Mesenteric fat pad (tissue), 1 donor: Measurements from ENCODE around the gene CYB5R3. TPM values are rescaled to one million over a fixed set of nuclear protein-coding genes. Genes with fewer than 3 reads are reported as not detected.
"Not testable (repeated sequence)": the region's sequence is repeated elsewhere in the genome, so short reads cannot be mapped to it uniquely, and the experiment has no call there.

Experiments used
- DNase-seq: peaks from one replicate; pipeline ENCODE4 v3.0.0-alpha.2; 2020; ENCODE audit warnings: low spot score
- total RNA-seq: library from RNA; stranded (reverse); fragmentation: NEBNext Ultra II Directional; extraction: Animal tissue kit (Norgen Biotek cat#: 25700); gene quantifications from one replicate; pipeline ENCODE4 v1.2.1, GENCODE V29; 2021
- donor health status: DM: yes; HTN: yes; CAD: no.

Gene CYB5R3
- total RNA-seq, 1 donor from 2014 or later: 490 TPM

GRCh38 chr22:42626431-42626830, 22.8 kb downstream of the CYB5R3 start:
- DNase-seq: no peak

GRCh38 chr22:42625416-42625815, 23.8 kb downstream of the CYB5R3 start:
- DNase-seq: no peak

DNA sequence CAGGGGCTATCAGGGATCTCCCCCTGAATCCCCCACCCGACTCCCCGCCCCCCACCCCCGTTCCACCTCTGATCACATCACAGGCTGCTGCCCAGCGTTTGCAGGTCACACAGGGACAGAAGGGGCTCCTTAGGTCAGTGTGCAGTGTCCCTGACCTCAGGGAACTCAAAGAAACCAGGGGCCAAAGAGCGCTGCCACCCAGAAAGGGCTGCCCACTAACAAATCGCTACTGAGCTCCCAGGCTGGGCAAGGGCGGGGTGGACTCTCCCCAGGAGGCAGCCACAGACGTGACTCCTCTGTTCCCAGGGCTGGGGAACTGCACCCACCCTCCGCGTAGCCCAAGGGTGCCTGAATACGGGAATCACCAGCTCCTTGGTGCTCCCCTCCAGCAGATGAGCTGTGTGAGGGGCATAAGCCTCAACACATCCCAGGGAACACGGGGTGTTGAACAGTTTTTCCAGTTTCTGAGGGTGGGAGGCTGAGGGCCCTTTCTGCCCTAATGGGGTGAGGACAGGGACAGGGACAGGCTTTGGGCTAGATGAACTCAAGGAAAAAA, 24.6 kb downstream of the CYB5R3 start:
- DNase-seq: no peak

- DNase-seq: no peak
These were observed 25.3 kb downstream of the CYB5R3 start for GRCh38 chr22:42623756-42624441.

DNA sequence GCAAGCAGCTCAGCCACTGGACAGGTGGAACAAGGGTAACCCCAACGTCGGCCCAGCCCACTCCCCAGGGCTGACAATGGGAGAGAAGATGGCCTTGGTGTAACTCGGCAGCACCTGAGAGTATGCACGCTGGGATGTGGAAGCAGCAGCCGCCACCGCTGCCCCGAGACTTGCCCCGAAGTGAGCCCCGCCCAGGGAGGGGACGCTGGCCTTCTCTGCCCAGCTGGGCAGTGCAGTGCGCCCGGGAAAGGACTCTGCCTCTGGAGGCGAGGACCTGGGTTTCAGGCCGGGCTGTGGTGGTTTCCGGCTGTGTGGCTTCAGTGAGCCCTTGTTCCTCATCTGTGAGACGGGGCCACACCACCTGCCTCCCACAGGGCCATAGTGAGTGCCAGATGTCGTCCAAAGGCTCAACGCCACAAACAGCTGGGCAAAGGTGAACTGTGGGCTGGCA, 25.9 kb downstream of the CYB5R3 start:
- no peak for DNase-seq

DNA sequence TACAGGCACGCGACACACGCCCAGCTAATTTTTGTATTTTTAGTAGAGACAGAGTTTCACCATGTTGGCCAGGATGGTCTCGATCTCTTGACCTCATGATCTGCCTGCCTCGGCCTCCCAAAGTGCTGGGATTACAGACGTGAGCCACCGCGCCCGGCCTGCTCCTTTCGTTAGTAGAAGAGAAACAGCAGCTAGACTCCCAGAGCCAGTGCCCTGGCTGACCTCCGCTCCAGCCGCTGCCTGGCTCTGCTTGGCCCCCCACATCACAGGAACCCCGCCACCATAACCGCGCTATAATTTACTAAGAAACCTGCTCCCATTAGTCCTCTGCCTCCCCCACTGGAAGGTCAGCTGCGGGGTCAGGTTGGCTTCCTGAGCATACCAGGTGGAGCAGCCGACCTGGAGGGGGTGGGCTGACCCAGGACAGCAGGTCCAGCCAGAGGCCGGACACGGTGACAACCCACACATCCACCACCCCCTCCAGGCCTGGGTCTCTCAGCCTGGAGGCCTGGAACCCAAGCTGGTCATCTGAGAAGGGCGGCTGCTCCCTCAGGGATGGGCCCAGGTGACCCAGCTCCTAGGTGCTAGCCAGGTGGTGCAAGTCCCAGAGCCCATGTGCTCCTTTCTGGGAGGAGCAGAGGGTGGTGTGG, 27.0 kb downstream of the CYB5R3 start:
- no peak for DNase-seq

DNA sequence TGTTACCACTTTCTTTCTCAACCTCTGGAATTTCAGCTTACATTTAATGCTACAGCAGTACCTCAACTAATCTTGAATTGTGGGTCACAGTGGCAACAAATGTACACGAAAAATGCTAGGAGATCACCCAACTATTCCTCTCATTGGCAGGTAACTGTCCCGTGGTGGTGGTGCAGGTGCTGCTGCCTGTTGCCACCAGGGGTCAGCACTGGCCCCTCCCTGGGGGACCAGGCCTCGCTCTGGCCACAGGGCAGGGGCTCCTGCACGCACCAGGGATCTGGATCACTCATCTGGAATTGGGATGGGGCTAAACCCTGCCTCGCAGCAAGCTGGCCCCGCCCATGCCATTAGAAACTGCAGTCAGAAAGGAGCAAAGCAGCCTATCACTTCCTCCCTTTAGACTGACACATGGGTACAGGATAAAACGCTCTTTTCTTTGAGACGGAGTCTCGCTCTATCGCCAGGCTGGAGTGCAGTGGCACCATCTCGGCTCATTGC, 27.6 kb downstream of the CYB5R3 start:
- no peak for DNase-seq

DNA sequence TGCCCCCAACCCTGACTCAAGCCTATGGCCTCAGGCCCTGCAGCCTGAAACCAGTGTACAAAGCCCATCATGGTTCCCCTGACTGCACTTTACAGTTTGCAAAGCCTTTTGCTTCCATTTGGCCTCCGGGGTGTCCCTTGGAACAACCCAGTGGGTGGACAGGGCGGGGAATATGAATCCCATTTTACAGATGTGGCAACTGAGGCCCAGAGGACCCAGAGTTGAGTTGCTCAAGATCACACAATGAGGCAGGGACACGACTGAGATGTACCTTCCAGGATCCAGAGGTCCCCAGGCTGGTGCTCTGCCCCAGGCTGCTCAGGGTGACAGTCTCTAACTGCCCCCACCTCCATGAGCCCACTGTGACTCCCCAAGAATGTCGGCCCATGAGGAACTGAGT, 29.1 kb downstream of the CYB5R3 start:
- no peak for DNase-seq

DNA sequence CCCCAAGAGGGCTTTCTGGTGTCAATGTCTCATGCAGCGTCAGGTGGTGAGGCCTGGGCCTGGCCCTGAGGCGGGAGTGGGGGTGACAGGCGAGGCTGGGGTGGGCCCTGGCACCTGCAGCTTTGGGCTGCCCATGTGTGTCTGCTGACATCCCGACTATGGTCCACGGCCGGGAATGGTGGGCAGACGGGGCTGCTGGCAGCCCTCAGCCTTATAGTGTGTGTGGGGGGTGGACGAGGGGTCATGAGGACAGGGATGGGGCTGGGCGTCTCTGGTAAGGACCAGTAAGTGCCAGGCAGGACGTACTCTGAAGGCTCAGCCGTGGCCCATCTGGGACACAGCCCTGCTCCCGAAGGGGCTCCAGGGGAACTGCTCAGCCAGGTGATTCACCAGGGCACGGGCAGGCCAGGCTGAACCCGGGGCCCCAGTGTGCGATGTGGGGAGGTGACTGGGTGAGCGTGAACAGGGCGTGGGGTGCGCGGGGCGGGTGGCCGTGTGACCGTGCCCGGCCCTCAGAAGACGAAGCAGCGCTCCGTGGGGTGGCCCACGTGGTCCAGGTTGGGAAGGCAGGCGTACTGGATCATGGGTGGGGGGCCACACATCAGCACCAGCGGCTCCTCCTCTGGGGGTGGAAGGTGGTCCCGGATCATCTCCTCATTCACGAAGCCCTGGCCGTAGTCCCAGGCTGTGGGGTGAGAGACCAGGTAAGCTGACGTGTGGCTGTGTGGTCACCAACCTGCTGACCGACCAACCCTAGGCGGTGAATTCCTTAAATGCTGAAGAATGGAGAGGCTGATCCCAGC, 29.7 kb downstream of the CYB5R3 start:
- DNase-seq: no peak

DNA sequence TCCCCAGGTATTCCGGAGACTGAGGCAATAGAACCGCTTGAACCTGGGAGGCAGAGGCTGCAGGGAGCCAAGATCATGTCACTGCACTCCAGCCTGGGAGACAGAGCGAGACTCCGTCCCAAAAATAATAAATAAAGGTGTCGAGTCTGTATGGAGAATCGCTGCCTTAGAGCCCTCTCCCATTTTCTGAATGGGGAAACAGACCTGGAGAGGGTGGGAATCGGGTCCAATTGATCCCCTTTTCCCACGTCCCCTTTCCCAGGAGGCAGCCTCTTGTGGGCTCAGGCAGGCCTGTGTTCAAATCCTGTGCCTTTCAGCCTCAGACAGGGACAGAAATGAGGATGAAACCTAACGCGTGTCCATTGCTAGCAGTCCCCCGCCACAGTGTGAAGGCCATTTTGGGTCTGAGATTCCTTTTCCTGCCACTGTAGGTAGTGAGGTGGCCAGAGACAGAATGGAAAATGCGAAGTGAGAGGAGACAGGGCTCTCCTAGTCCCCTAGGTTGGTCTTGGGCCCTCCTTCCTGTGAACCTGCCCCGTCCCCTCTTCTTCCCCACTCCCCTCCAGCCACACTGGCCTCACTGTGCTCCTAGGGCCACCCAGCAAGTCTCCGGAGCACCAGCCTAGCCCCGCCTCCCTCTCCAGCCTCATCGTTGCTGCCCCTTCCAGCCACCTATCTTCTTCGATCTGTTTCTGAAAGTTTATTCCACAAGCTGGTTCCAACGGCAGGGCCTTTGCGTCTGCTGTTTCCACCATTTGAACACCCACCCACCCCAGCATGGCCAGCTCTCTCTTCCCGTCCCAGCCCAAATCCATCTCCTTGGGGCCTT, 31.8 kb downstream of the CYB5R3 start:
- DNase-seq: no peak

DNA sequence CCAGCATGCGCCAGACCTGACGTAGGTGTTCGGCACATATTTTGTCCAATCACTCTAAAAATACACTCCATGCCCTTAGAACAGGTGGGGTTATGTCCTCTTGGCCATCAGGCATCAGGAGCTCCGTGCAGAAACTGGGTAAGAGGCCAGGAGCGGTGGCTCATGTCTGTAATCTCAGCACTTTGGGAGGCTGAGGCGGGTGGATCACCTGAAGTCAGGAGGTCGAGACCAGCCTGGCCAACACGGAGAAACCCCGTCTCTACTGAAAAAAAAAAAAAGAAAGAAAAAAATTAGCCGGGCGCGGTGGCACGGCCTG, 33.4 kb downstream of the CYB5R3 start:
- not testable (repeated sequence) for DNase-seq

DNA sequence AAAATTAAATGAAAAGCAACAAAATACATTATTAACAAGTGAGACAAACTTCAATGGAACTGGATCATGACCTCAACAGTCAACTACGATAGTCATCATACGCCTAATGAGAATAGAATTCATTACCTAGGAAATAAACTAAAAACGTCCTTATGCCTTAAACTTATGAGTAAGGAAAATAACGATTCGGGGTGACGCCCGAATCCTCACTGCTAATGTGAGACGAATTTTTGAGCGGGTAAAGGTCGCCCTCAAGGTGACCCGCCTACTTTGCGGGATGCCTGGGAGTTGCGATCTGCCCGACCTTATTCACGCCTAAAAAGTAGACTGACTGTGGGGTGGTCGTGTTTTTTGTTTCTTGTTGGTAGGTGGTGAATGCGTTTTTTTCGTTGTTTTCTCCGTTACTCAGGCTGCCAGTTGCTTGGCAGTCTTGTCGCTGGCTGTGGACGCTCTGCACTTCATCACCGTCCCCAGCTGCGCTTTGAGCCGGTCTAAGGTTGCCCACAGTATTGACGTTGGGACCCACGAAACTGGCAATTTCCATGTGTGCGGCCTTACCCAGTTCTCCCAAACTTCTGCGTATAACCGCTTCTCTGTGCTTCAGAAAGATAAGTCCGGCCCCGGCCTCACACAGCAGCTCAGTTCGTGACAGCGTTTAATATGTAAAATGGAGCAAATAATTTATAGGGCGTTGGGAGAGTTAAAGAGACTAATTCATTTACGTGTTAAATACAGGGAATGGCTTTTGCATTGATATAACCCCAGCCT, 33.9 kb downstream of the CYB5R3 start:
- DNase-seq: peak; percentile 94

GRCh38 chr22:42614312-42615091, 34.7 kb downstream of the CYB5R3 start, which contains the start of gene POLDIP3:
Gene POLDIP3, minus strand, starts transcription at chr22:42614883. Its CDS starts 26 bp downstream, at chr22:42614857.
- DNase-seq: peak; percentile 100

- DNase-seq: no peak
These were observed 35.3 kb downstream of the CYB5R3 start for GRCh38 chr22:42613872-42614301.

DNA sequence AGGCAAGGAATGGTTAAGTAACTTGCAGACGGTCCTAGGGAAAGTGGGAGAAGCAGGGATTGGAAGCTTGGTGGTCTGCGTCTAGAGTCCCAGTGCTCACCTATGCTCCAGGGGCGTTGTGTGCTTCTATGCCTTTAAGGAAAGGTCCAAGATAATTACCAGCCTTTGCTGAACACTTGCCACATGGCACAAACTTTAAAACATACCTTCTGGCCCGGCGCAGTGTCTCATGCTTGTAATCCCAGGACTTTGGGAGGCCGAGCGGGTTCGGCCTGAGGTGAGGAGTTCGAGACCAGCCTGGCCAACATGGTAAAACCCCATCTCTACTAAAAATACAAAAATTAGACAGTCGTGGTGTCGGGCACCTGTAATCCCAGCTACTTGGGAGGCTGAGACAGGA, 36.9 kb downstream of the CYB5R3 start:
- no peak for DNase-seq

DNA sequence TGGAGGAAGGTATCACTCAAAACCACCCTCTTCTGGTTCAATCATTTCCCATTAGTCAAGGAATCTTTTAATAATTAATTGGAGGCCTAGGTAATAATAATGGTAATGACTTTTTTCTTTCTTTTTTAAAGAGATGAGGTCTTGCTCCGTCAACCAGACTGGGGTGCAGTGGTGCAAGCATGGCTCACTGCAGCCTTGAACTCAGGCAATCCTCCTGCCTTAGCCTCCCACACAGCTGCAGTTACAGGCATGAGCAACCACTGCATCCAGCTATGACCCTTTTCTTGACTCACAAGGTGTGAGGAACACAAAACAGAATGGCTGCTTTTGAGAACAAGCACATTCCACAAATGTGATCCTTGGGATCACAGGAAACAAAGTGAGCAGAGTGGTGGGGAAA, 38.1 kb downstream of the CYB5R3 start:
- DNase-seq: no peak

DNA sequence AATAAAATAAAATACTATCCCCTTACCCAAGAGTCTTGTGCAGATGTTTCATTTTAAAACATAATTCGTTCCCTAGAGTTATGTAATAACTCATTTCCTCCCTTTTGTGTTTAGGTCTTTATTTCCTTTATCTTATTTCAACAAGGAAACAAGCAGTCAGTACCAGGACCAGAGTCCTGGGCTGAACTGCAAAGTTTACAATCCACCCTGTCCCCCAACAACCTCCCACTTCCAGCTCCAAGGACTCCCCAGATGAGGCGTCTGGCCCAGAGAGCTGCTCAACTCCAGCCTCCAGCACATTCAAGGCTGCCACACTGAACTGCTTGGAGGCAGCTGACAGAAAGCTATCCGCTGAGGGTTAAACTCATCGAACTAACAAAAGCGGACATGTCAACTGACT, 39.0 kb downstream of the CYB5R3 start:
- no peak for DNase-seq

DNA sequence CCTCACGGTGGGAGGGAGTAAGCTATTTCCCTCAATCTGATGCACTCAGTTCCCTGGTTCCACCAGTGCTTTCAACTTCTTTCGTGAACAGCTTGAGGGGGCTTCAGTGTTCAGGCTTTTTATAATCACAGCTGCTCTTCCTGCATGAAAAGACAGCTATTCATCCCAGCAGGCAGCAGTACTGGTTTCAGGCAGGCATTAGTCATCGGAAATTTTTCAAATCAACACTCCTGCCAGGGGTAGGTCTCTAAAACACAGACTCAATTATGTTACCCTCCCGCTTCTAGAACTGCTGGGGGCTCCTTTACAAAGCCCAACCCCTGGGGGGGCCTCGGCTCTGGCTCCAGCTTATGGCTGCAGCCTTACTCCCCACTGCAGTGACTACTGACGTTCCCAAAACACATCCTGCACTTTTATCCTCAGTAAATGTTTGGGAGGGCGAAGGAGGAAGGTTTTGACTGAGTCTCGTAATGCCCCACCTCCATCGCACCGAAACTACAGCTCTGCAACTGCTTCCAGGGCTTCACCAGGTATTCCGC, 40.3 kb downstream of the CYB5R3 start:
- DNase-seq: no peak
